Lower leg skin (tissue), 4 donors: Measurements from ENCODE around the gene BPIFB4. TPM values are rescaled to one million over a fixed set of nuclear protein-coding genes. Genes with fewer than 3 reads are reported as not detected.

Source experiments
- DNase-seq, 2 donors: peaks; one replicate each; pipeline ENCODE4 v3.0.0-alpha.2; 2019; ENCODE audit warnings: low spot score in 2 of 2
- H3K4me3 ChIP-seq: fragments of 200-600 bp; sonication (generic); 2 replicates; pipeline ENCODE4 v1.5.1; 2017; ENCODE audit warnings: mild to moderate bottlenecking, low read depth; ENCODE audit not compliant: poor library complexity, severe bottlenecking
- POLR2A ChIP-seq, 2 donors: fragments of 450-650 bp; IDR thresholded peaks; one replicate each; pipeline ENCODE4 v1.6.1; 2016 to 2017; ENCODE audit warnings: antibody characterized with exemption in 2 of 2, mild to moderate bottlenecking in 1 of 2, moderate library complexity in 1 of 2
- WGBS, 2 donors: methylation state at CpG; one replicate each; pipeline ENCODE4 v1.1.5; 2018; 5-methylcytosine and 5-hydroxymethylcytosine counted together
- intact Hi-C: fragments of 100-400 bp; cut with DNase I; formaldehyde crosslinking; loops from one replicate; pipeline ENCODE4 v1.15.0; 2023; ENCODE audit warnings: low total_unique reads
- total RNA-seq, 4 donors: library from RNA; depleted of rRNA; stranded (reverse); fragments of >200 nt; gene quantifications; one replicate each; pipeline ENCODE4 v1.1.0, GENCODE V29; 2016
- TF ChIP-seq, protein P1 (sequence below), 3 donors: fragments of 450-650 bp; IDR thresholded peaks; one replicate each; pipeline ENCODE4 v1.5.1; 2016; ENCODE audit warnings: antibody characterized with exemption in 3 of 3, mild to moderate bottlenecking in 3 of 3, moderate library complexity in 2 of 3

BPIFB4 gene
- total RNA-seq, 4 donors from 2014 or later, result not detected

DNA sequence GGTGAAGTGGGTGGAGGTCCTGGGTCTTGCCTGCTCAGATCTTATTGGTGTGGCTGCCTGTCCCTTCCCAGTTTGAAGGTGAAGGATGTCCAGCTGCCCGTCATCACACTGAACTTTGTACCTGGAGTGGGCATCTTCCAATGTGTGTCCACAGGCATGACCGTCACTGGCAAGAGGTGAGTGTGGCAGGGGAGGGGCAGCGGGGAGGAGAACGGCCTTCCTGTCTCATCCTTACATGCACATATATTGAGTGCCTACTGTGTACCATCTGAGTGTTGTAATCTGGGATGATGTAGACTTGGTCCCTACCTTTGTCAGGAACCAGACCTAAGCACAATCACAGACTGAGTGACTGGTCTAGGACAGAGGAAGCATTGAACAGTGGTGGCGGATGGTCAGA is 45.3 kb upstream of the BPIFB4 start:
- no peak for TF ChIP-seq POLR2A (IDR thresholded peaks at IDR 0.05)
- TF ChIP-seq, protein P1, sequence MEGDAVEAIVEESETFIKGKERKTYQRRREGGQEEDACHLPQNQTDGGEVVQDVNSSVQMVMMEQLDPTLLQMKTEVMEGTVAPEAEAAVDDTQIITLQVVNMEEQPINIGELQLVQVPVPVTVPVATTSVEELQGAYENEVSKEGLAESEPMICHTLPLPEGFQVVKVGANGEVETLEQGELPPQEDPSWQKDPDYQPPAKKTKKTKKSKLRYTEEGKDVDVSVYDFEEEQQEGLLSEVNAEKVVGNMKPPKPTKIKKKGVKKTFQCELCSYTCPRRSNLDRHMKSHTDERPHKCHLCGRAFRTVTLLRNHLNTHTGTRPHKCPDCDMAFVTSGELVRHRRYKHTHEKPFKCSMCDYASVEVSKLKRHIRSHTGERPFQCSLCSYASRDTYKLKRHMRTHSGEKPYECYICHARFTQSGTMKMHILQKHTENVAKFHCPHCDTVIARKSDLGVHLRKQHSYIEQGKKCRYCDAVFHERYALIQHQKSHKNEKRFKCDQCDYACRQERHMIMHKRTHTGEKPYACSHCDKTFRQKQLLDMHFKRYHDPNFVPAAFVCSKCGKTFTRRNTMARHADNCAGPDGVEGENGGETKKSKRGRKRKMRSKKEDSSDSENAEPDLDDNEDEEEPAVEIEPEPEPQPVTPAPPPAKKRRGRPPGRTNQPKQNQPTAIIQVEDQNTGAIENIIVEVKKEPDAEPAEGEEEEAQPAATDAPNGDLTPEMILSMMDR (IDR thresholded peaks at IDR 0.05), result no peak
- DNase-seq, result no peak
- 75 to 93% methylated on average over 5 of the region's 5 CpGs for WGBS, 2 donors
- intact Hi-C loops, result no loop called here
- H3K4me3 ChIP-seq, result no peak overlapping the region

DNA sequence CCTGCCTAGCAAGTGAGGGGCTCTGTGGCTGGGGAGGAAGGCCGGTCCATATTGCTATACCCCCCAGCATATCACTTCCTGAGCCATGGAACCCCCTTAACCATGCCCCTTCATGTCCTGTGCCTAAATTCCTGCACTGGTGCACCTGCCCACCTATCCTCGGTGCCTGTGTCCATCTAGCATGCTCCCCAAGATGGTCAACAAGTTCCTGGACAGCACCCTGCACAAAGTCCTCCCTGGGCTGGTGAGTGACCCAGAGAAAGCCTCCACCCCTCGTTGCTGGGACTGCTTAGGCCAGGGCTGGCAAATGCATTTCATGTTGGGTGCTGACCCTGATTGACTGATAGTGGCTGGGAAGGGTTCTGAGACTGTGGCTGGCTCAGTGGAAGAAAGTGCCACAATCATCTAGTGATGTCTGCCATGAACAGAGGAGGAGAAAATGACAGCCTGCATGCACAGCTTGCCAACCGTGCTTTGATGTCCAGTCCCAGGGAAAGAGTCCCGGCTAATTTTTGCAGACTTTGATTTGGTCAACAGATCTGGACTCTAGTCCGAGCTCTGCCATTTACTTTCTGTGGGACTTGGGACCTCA is 44.4 kb upstream of the BPIFB4 start:
- TF ChIP-seq, protein P1 (IDR thresholded peaks at IDR 0.05), result no peak
- TF ChIP-seq POLR2A (IDR thresholded peaks at IDR 0.05), result no peak
- 83 to 89% methylated on average over 6 of the region's 6 CpGs for WGBS, 2 donors
- DNase-seq, result no peak
- intact Hi-C loops, result no loop called here
- no peak overlapping the region for H3K4me3 ChIP-seq

DNA sequence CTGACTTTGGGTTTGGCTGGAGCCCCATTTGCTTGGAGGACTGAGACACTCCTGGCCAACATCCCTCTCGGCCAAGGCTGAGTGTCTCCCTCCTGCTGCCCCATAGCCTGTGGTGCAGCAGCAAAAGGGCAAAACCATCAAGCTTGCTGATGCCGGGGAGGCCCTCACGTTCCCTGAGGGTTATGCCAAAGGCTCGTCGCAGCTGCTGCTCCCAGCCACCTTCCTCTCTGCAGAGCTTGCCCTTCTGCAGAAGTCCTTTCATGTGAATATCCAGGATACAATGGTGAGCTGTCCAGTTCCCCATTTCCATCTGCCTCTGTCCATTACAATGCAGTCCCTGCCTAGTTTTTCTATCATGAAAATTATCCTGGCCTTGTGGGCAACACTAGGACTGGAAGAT is 42.0 kb upstream of the BPIFB4 start:
- WGBS, 2 donors, result 58 to 76% methylated on average over 5 of the region's 5 CpGs
- intact Hi-C loops, result no loop called here

DNA sequence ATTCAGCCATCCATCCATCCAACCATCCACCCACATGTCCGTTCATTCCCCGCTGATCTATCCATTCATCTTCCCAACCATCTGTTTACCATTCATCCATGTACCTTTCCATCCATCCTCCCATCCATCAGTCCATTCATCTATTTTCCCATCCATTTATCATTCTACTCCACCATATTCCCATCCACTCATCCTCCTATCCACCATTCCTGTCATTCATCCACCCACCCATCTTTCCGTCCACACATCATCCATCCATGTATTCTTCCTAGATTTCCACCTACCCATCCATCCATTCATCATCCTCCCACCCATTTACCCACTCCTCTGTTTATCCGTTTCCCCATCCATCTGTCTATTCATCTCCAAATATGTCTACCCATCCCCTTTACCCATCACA is 41.2 kb upstream of the BPIFB4 start:
- intact Hi-C loops, result no loop called here
- no peak for DNase-seq
- H3K4me3 ChIP-seq, result no peak overlapping the region
- WGBS, 2 donors, result 86 to 92% methylated on average over 4 of the region's 4 CpGs
- TF ChIP-seq POLR2A (IDR thresholded peaks at IDR 0.05), result no peak
- TF ChIP-seq, protein P1 (IDR thresholded peaks at IDR 0.05), result peak in 1 of 3 donors; percentile 4

More for the DNA sequence above, 42.0 kb upstream of the BPIFB4 start:
- TF ChIP-seq, protein P1 (IDR thresholded peaks at IDR 0.05), result no peak
- no peak for TF ChIP-seq POLR2A (IDR thresholded peaks at IDR 0.05)
- no peak for DNase-seq
- no peak overlapping the region for H3K4me3 ChIP-seq

DNA sequence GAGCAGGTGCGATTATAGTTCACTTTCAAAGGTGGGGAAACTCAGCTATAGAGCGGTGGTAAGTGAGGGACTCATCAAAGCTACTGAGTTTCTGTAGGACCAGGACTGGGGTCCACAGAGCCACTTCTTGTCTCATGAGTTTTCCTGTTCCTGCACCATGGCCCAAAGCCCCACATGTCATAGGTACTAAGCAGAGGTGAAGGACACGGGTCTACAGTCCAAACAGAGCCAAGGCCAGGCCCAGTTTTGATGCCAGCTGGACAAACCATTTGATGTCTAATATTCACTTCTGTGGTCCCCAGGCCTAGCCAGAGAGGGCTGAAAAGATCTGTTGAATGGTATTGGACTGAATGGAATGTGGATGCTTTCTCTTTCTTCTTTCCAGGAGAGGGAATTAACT is 37.0 kb upstream of the BPIFB4 start:
- 87 to 94% methylated on average over 3 of the region's 3 CpGs for WGBS, 2 donors
- no peak overlapping the region for H3K4me3 ChIP-seq
- no peak for TF ChIP-seq POLR2A (IDR thresholded peaks at IDR 0.05)
- TF ChIP-seq, protein P1 (IDR thresholded peaks at IDR 0.05), result no peak
- no peak for DNase-seq
- intact Hi-C loops, result no loop called here
